ENCODE data around the gene AURKA.
A peak's percentile ranks its signal among the peaks of the same experiment; 100 is the strongest.

Gene AURKA

GRCh38 chr20:56389807-56390206 is 2.2 kb downstream of the AURKA start:
- no peak for DNase-seq

- no peak for DNase-seq
Observed at GRCh38 chr20:56388882-56389281, 3.1 kb downstream of the AURKA start.

GRCh38 chr20:56386219-56386618 is 5.8 kb downstream of the AURKA start:
- DNase-seq, result no peak

- DNase-seq, result no peak
Observed at GRCh38 chr20:56385130-56385529, 6.9 kb downstream of the AURKA start.

- DNase-seq, result no peak
Observed at GRCh38 chr20:56383334-56383733, 8.7 kb downstream of the AURKA start.

GRCh38 chr20:56382696-56383095 is 9.3 kb downstream of the AURKA start:
- DNase-seq, result no peak

- no peak for DNase-seq
Observed at GRCh38 chr20:56381501-56381900, 10.5 kb downstream of the AURKA start.

- DNase-seq, result no peak
Observed at GRCh38 chr20:56380375-56380774, 11.6 kb downstream of the AURKA start.

- no peak for DNase-seq
Observed at GRCh38 chr20:56378386-56378785, 13.6 kb downstream of the AURKA start.

- DNase-seq, result no peak
Observed at GRCh38 chr20:56376331-56376730, 15.7 kb downstream of the AURKA start.

- DNase-seq, result no peak
Observed at GRCh38 chr20:56373942-56374341, 18.1 kb downstream of the AURKA start.

- no peak for DNase-seq
Observed at GRCh38 chr20:56372850-56373249, 19.2 kb downstream of the AURKA start.

GRCh38 chr20:56371977-56372376 is 20.0 kb downstream of the AURKA start:
- DNase-seq, result no peak

GRCh38 chr20:56369179-56369578 is 22.8 kb downstream of the AURKA start:
- no peak for DNase-seq

- no peak for DNase-seq
Observed at GRCh38 chr20:56368351-56369134, 23.5 kb downstream of the AURKA start.

- no peak for DNase-seq
Observed at GRCh38 chr20:56363491-56363890, 28.5 kb downstream of the AURKA start.

GRCh38 chr20:56362833-56363413 is 29.1 kb downstream of the AURKA start:
- DNase-seq, result no peak

GRCh38 chr20:56361900-56362299 is 30.1 kb downstream of the AURKA start:
- DNase-seq, result no peak

- DNase-seq, result no peak
Observed at GRCh38 chr20:56360908-56361205, 31.2 kb downstream of the AURKA start.

- DNase-seq, result no peak
Observed at GRCh38 chr20:56360133-56360907, 31.7 kb downstream of the AURKA start.

GRCh38 chr20:56359212-56360132 is 32.5 kb downstream of the AURKA start:
- peak; percentile 10 for DNase-seq

GRCh38 chr20:56358600-56359211 is 33.3 kb downstream of the AURKA start, which contains the start of gene FAM210B:
Gene FAM210B (plus strand): TSS chr20:56358974. CDS start chr20:56359006, 32 bp downstream.
- peak; percentile 77 for DNase-seq

All from stimulated activated CD4-positive, alpha-beta T cell treated with anti-CD3 and anti-CD28 coated beads, Interleukin-12 subunit alpha, Interleukin-12 subunit beta, amount 100 ng/mL, for 4 hours (primary cell).